Measurements from ENCODE around the gene SLC19A2. TPM values are rescaled to one million over a fixed set of nuclear protein-coding genes. Genes with fewer than 3 reads are reported as not detected.

SLC19A2 gene
- total and polyA plus RNA-seq, 2 of the 13 experiments (the other 11 are each of a cell fraction or from before 2014, with no cell fraction given) = 30.4 to 56.0 TPM

DNA sequence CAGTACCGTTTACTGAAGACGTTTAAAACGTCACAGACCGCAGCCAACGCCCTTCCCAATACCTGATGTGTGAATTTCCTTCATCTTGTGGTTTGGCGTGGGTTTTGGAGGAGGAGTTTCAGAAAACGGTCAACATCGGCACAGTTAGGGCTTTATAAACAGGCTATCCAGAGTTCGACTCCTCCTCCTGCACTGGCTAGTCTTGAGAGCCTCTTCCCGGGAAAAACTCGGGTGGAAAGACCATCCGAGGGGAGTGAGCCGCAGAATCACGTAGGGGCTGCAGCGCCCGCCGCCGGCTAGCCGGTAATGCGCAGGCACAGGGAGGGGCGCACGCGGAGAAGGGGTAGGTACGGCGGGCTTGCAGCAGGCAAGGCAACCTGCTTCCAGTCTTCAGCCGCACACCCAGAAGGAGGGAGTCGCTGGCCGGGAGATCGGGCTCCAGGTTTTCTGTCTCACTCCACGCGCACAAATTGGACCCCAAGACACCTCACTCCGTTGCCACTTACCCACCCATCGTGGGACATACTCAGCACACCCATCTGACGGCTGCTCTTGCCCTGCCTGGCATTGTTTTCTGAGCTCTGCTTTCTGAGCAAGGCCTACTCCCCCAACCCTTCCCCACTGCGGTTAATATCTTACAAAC, 25.4 kb downstream of the SLC19A2 start (continued):
- TF ChIP-seq, protein P1, sequence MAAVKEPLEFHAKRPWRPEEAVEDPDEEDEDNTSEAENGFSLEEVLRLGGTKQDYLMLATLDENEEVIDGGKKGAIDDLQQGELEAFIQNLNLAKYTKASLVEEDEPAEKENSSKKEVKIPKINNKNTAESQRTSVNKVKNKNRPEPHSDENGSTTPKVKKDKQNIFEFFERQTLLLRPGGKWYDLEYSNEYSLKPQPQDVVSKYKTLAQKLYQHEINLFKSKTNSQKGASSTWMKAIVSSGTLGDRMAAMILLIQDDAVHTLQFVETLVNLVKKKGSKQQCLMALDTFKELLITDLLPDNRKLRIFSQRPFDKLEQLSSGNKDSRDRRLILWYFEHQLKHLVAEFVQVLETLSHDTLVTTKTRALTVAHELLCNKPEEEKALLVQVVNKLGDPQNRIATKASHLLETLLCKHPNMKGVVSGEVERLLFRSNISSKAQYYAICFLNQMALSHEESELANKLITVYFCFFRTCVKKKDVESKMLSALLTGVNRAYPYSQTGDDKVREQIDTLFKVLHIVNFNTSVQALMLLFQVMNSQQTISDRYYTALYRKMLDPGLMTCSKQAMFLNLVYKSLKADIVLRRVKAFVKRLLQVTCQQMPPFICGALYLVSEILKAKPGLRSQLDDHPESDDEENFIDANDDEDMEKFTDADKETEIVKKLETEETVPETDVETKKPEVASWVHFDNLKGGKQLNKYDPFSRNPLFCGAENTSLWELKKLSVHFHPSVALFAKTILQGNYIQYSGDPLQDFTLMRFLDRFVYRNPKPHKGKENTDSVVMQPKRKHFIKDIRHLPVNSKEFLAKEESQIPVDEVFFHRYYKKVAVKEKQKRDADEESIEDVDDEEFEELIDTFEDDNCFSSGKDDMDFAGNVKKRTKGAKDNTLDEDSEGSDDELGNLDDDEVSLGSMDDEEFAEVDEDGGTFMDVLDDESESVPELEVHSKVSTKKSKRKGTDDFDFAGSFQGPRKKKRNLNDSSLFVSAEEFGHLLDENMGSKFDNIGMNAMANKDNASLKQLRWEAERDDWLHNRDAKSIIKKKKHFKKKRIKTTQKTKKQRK (IDR thresholded peaks at IDR 0.05; ENCODE audit: low read length) = no peak
- TF ChIP-seq RXRB (CRISPR knock-in tag; IDR thresholded peaks at IDR 0.05; ENCODE audit: borderline replicate concordance) = no peak
- TF ChIP-seq, protein P2, sequence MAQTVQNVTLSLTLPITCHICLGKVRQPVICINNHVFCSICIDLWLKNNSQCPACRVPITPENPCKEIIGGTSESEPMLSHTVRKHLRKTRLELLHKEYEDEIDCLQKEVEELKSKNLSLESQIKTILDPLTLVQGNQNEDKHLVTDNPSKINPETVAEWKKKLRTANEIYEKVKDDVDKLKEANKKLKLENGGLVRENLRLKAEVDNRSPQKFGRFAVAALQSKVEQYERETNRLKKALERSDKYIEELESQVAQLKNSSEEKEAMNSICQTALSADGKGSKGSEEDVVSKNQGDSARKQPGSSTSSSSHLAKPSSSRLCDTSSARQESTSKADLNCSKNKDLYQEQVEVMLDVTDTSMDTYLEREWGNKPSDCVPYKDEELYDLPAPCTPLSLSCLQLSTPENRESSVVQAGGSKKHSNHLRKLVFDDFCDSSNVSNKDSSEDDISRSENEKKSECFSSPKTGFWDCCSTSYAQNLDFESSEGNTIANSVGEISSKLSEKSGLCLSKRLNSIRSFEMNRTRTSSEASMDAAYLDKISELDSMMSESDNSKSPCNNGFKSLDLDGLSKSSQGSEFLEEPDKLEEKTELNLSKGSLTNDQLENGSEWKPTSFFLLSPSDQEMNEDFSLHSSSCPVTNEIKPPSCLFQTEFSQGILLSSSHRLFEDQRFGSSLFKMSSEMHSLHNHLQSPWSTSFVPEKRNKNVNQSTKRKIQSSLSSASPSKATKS (CRISPR knock-in tag; IDR thresholded peaks at IDR 0.05) = no peak
- TF ChIP-seq, protein P3, sequence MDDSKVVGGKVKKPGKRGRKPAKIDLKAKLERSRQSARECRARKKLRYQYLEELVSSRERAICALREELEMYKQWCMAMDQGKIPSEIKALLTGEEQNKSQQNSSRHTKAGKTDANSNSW (CRISPR knock-in tag; IDR thresholded peaks at IDR 0.05; ENCODE audit: borderline replicate concordance) = no peak
- no peak for TF ChIP-seq RFX5 (IDR thresholded peaks at IDR 0.05; ENCODE audit: low read depth, low read length)
- no peak for TF ChIP-seq BCL6 (CRISPR knock-in tag; IDR thresholded peaks at IDR 0.05)
- TF ChIP-seq AGO2 (optimal IDR thresholded peaks at IDR 0.05; ENCODE audit: low read depth, low read length) = no peak
- no peak for TF ChIP-seq ZSCAN29 (CRISPR knock-in tag; conservative IDR thresholded peaks at IDR 0.05)
- TF ChIP-seq, protein P4, sequence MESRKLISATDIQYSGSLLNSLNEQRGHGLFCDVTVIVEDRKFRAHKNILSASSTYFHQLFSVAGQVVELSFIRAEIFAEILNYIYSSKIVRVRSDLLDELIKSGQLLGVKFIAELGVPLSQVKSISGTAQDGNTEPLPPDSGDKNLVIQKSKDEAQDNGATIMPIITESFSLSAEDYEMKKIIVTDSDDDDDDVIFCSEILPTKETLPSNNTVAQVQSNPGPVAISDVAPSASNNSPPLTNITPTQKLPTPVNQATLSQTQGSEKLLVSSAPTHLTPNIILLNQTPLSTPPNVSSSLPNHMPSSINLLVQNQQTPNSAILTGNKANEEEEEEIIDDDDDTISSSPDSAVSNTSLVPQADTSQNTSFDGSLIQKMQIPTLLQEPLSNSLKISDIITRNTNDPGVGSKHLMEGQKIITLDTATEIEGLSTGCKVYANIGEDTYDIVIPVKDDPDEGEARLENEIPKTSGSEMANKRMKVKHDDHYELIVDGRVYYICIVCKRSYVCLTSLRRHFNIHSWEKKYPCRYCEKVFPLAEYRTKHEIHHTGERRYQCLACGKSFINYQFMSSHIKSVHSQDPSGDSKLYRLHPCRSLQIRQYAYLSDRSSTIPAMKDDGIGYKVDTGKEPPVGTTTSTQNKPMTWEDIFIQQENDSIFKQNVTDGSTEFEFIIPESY (CRISPR knock-in tag; IDR thresholded peaks at IDR 0.05) = no peak
- TF ChIP-seq, protein P5, sequence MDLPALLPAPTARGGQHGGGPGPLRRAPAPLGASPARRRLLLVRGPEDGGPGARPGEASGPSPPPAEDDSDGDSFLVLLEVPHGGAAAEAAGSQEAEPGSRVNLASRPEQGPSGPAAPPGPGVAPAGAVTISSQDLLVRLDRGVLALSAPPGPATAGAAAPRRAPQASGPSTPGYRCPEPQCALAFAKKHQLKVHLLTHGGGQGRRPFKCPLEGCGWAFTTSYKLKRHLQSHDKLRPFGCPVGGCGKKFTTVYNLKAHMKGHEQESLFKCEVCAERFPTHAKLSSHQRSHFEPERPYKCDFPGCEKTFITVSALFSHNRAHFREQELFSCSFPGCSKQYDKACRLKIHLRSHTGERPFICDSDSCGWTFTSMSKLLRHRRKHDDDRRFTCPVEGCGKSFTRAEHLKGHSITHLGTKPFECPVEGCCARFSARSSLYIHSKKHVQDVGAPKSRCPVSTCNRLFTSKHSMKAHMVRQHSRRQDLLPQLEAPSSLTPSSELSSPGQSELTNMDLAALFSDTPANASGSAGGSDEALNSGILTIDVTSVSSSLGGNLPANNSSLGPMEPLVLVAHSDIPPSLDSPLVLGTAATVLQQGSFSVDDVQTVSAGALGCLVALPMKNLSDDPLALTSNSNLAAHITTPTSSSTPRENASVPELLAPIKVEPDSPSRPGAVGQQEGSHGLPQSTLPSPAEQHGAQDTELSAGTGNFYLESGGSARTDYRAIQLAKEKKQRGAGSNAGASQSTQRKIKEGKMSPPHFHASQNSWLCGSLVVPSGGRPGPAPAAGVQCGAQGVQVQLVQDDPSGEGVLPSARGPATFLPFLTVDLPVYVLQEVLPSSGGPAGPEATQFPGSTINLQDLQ (CRISPR knock-in tag; IDR thresholded peaks at IDR 0.05) = no peak
- TF ChIP-seq, protein P6, sequence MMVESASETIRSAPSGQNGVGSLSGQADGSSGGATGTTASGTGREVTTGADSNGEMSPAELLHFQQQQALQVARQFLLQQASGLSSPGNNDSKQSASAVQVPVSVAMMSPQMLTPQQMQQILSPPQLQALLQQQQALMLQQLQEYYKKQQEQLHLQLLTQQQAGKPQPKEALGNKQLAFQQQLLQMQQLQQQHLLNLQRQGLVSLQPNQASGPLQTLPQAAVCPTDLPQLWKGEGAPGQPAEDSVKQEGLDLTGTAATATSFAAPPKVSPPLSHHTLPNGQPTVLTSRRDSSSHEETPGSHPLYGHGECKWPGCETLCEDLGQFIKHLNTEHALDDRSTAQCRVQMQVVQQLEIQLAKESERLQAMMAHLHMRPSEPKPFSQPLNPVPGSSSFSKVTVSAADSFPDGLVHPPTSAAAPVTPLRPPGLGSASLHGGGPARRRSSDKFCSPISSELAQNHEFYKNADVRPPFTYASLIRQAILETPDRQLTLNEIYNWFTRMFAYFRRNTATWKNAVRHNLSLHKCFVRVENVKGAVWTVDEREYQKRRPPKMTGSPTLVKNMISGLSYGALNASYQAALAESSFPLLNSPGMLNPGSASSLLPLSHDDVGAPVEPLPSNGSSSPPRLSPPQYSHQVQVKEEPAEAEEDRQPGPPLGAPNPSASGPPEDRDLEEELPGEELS (CRISPR knock-in tag; IDR thresholded peaks at IDR 0.05) = peak; percentile 30; the same call in 1 of the 2 replicates
- peak; percentile 71 for TF ChIP-seq HNRNPLL (IDR thresholded peaks at IDR 0.05; ENCODE audit: low read depth, low read length, poor library complexity, severe bottlenecking)
- 0 out of 2 replicates have a peak, but pooled peaks have one; percentile 32 for TF ChIP-seq ZNF572 (CRISPR knock-in tag; IDR thresholded peaks at IDR 0.05)
- TF ChIP-seq TP53 (CRISPR knock-in tag; conservative IDR thresholded peaks at IDR 0.05) = no peak
- TF ChIP-seq, protein P7, sequence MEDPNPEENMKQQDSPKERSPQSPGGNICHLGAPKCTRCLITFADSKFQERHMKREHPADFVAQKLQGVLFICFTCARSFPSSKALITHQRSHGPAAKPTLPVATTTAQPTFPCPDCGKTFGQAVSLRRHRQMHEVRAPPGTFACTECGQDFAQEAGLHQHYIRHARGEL (CRISPR knock-in tag; IDR thresholded peaks at IDR 0.05) = no peak

Data from HepG2 (cell line).